GM19238 (cell line): ENCODE results near the gene CDKN2D.

ENCODE experiments used
- DNase-seq: peaks from one replicate; pipeline ENCODE4 v3.0.0; 2011; ENCODE audit warnings: low spot score; ENCODE audit not compliant: insufficient read length

The CDKN2D gene

GRCh38 chr19:10521461-10522171 lies 47.2 kb downstream of the CDKN2D start:
- DNase-seq: no peak

GRCh38 chr19:10520652-10521318 lies 48.0 kb downstream of the CDKN2D start:
- DNase-seq: no peak

- DNase-seq: no peak
Observed at GRCh38 chr19:10519421-10519820, 49.4 kb downstream of the CDKN2D start.

- DNase-seq: no peak
Observed at GRCh38 chr19:10518444-10519361, 50.1 kb downstream of the CDKN2D start.

GRCh38 chr19:10517760-10518443 lies 50.9 kb downstream of the CDKN2D start:
- DNase-seq: no peak

GRCh38 chr19:10517361-10517759 lies 51.4 kb downstream of the CDKN2D start, which contains the start of gene S1PR5:
S1PR5 (minus strand) TSS chr19:10517447; CDS start chr19:10515011, 2,436 bp downstream.
- no peak for DNase-seq

- no peak for DNase-seq
Observed at GRCh38 chr19:10516671-10517286, 52.0 kb downstream of the CDKN2D start.
